Gastroesophageal sphincter (tissue), 4 donors: ENCODE measurements around the gene RXRA. TPM values are rescaled to one million over a fixed set of nuclear protein-coding genes. Genes with fewer than 3 reads are reported as not detected.

Experiments used
- ATAC-seq: fragments of 150-250 bp; one replicate; pipeline ENCODE4 v1.9.1; 2016; ENCODE audit warnings: mild to moderate bottlenecking, moderate library complexity
- H3K27ac ChIP-seq, 4 donors: fragments of 200-600 bp; sonication (generic) in 3 of 4; 1 replicate in 3 of 4; 2 replicates in 1 of 4; pipeline ENCODE4 v1.5.1; 2016 to 2019
- H3K27me3 ChIP-seq: fragments of 200-600 bp; sonication (generic); one replicate; pipeline ENCODE4 v1.5.1; 2019
- H3K36me3 ChIP-seq, 2 donors: fragments of 200-600 bp; sonication (generic); one replicate each; pipeline ENCODE4 v1.5.1; 2019; ENCODE audit warnings: control low read depth in 1 of 2
- H3K4me1 ChIP-seq, 3 donors: fragments of 200-600 bp; sonication (generic); 1 replicate in 2 of 3; 2 replicates in 1 of 3; pipeline ENCODE4 v1.5.1; 2016 to 2019; ENCODE audit warnings: control low read depth in 2 of 3
- H3K4me3 ChIP-seq, 2 donors: fragments of 200-600 bp; sonication (generic); one replicate each; pipeline ENCODE4 v1.5.1; 2019; ENCODE audit warnings: mild to moderate bottlenecking in 1 of 2, moderate library complexity in 1 of 2
- H3K9me3 ChIP-seq, 3 donors: fragments of 200-600 bp; sonication (generic); one replicate each; pipeline ENCODE4 v1.5.1; 2017 to 2019; ENCODE audit warnings: control low read depth in 2 of 3
- EP300 ChIP-seq: sonication (generic); formaldehyde crosslinking; IDR thresholded peaks from one replicate; pipeline ENCODE4 v1.6.1; 2017; ENCODE audit warnings: antibody characterized with exemption, mild to moderate bottlenecking
- POLR2A ChIP-seq, 2 donors: fragments of 450-650 bp; IDR thresholded peaks; one replicate each; pipeline ENCODE4 v1.6.1; 2017; ENCODE audit warnings: antibody characterized with exemption in 2 of 2, mild to moderate bottlenecking in 2 of 2, moderate library complexity in 1 of 2
- POLR2AphosphoS5 ChIP-seq: sonication (generic); formaldehyde crosslinking; IDR thresholded peaks from one replicate; pipeline ENCODE4 v1.6.1; 2017; ENCODE audit warnings: antibody characterized with exemption
- WGBS, 2 donors: methylation state at CpG; one replicate each; pipeline ENCODE4 v1.1.5; 2018; ENCODE audit warnings: low coverage in 1 of 2; 5-methylcytosine and 5-hydroxymethylcytosine counted together
- total RNA-seq, 4 donors: library from RNA; depleted of rRNA; stranded (reverse); fragments of >200 nt; gene quantifications; one replicate each; pipeline ENCODE4 v1.1.0, GENCODE V29; 2016
- TF ChIP-seq, protein P1 (sequence below), 4 experiments: fragments of 200-600 bp in 2 of 4; fragments of 450-650 bp in 2 of 4; sonication (generic) in 1 of 4; IDR thresholded peaks; one replicate each; pipeline ENCODE4 v1.5.1; 2017 to 2019; ENCODE audit warnings: antibody characterized with exemption in 4 of 4, mild to moderate bottlenecking in 2 of 4, moderate library complexity in 2 of 4

RXRA gene
- total RNA-seq, 4 donors from 2014 or later, result 45.1 to 78.9 (median 55.3) TPM

DNA sequence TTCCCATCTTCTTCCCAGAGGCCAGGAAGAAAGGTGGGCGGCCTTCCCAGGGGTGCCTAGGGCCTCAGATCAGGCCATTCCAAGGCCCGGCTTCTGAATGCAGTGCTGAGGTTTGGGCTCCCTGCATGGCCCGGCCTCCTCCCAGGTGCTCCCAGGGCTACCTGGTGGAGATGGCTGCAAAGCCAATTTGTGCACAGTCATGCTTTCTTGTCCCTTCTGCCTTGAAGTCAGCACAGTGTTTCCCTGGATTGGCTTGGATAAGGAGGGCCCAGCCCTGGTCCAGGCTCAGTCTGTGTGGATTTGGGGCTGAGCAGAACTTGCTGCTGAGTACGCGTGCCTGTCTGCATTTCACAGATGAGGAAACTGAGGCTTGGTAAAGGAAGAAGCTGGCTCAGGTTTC lies 72.5 kb downstream of the RXRA start:
- no peak for ATAC-seq
- WGBS, 2 donors, result no CpG with 5 or more reads among the region's 5 CpGs

DNA sequence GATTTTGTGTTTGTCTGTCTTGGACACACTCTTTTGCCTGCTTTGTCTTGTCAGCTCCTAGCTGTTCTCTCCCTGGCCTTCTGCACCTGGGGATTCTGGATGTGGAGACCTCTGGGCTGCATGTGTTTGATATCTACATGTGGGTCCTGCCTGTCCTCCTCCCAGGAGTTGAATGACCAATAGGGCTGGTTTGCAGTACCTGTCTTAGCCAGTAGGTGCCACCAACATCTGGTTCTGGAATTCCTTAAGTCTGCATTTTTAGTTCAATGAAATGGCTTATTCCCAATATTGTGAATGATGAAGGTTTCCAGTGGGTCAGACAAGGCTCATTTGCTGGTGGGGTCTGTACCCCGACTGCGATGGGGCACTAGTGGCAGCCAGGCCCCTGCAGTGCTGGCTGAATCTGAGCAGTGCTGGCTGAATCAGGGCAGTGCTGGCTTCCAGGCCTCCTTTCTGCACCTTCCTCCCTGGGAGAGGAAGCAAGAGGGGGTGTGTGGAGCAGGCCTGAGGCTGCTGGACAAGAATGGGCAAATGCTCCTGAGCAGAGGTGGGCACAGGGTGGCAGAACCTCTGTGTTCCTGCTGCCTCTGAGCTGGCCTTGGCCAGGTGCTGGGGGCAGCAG lies 73.3 kb downstream of the RXRA start:
- H3K27ac ChIP-seq, result no peak overlapping the region
- TF ChIP-seq, protein P1, sequence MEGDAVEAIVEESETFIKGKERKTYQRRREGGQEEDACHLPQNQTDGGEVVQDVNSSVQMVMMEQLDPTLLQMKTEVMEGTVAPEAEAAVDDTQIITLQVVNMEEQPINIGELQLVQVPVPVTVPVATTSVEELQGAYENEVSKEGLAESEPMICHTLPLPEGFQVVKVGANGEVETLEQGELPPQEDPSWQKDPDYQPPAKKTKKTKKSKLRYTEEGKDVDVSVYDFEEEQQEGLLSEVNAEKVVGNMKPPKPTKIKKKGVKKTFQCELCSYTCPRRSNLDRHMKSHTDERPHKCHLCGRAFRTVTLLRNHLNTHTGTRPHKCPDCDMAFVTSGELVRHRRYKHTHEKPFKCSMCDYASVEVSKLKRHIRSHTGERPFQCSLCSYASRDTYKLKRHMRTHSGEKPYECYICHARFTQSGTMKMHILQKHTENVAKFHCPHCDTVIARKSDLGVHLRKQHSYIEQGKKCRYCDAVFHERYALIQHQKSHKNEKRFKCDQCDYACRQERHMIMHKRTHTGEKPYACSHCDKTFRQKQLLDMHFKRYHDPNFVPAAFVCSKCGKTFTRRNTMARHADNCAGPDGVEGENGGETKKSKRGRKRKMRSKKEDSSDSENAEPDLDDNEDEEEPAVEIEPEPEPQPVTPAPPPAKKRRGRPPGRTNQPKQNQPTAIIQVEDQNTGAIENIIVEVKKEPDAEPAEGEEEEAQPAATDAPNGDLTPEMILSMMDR (IDR thresholded peaks at IDR 0.05), result peak in 3 of 4 experiments; percentile 30 to 44 (median 42)
- no peak for TF ChIP-seq POLR2A (IDR thresholded peaks at IDR 0.05)
- peaks cover 2 to 98% (median 50%) of the 10 kb centered on the region in 3 donors for H3K4me1 ChIP-seq
- peaks cover 0 to 6% (median 0%) of the 10 kb centered on the region in 3 donors for H3K9me3 ChIP-seq
- peaks cover 0 to 11% of the 10 kb centered on the region in 2 donors for H3K36me3 ChIP-seq
- H3K27me3 ChIP-seq, result no peaks in the 10 kb centered on the region
- ATAC-seq, result no peak
- H3K4me3 ChIP-seq, result no peak overlapping the region
- no CpG with 5 or more reads among the region's 2 CpGs for WGBS, 2 donors

More for the DNA sequence above, 72.5 kb downstream of the RXRA start:
- peaks cover 0 to 6% (median 0%) of the 10 kb centered on the region in 3 donors for H3K9me3 ChIP-seq
- no peaks in the 10 kb centered on the region for H3K27me3 ChIP-seq
- H3K27ac ChIP-seq, result no peak overlapping the region
- H3K36me3 ChIP-seq, result peaks cover 0 to 11% of the 10 kb centered on the region in 2 donors
- peaks cover 2 to 96% (median 46%) of the 10 kb centered on the region in 3 donors for H3K4me1 ChIP-seq
- H3K4me3 ChIP-seq, result no peak overlapping the region
- TF ChIP-seq POLR2A (IDR thresholded peaks at IDR 0.05) (no peak), EP300 (no peak), POLR2AphosphoS5 (no peak)
- TF ChIP-seq, protein P1 (IDR thresholded peaks at IDR 0.05), result no peak

DNA sequence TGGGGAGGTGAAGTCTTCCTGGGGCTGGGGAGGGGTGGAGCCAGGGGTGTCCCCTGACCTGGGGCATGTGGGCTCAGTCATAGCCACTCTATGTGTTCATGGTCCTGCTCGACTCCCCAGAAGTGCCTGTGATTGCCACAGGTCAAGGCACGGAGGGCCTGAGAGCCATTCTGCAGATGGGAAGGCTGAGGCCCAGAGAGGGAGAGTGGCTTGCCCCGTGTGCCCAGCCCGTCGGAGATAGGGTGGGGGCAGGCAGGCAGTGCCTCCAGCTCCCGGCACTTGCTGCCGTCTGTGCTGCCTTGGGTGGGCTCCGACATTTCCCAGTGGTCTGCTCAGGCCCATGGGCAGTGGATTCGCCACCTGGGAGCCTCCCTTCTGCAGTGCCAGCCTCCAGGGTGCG lies 74.0 kb downstream of the RXRA start:
- Histone ChIP-seq H3K4me1 (peaks cover 2 to 98% (median 50%) of the 10 kb centered on the region in 3 donors), H3K4me3 (no peak overlapping the region), H3K36me3 (peaks cover 0 to 11% of the 10 kb centered on the region in 2 donors), H3K27ac (no peak overlapping the region), H3K9me3 (peaks cover 0 to 6% (median 0%) of the 10 kb centered on the region in 3 donors), H3K27me3 (no peaks in the 10 kb centered on the region)
- WGBS, 2 donors, result no CpG with 5 or more reads among the region's 10 CpGs
- no peak for ATAC-seq
- TF ChIP-seq, protein P1 (IDR thresholded peaks at IDR 0.05), result no peak
- TF ChIP-seq POLR2A (IDR thresholded peaks at IDR 0.05), result no peak
- no peak for TF ChIP-seq POLR2AphosphoS5
- no peak for TF ChIP-seq EP300

DNA sequence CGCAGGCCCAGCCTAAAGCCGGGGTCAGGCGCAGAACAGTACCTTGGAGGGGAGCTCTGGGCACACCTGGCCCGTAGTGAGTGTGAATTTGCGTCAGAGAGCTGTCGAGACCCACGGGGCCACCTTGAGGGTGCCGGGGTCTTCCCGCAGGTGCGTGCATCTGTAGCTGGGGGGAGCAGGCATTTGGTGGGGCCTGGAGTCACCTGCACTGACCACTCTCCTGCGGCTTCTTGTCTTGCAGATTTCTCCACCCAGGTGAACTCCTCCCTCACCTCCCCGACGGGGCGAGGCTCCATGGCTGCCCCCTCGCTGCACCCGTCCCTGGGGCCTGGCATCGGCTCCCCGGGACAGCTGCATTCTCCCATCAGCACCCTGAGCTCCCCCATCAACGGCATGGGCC lies 75.1 kb downstream of the RXRA start:
- TF ChIP-seq EP300, result no peak
- TF ChIP-seq POLR2AphosphoS5, result no peak
- TF ChIP-seq, protein P1 (IDR thresholded peaks at IDR 0.05), result no peak
- TF ChIP-seq POLR2A (IDR thresholded peaks at IDR 0.05), result no peak
- Histone ChIP-seq H3K27ac (no peak overlapping the region), H3K4me1 (peaks cover 3 to 98% (median 50%) of the 10 kb centered on the region in 3 donors), H3K9me3 (peaks cover 0 to 6% (median 0%) of the 10 kb centered on the region in 3 donors), H3K36me3 (peaks cover 0 to 11% of the 10 kb centered on the region in 2 donors), H3K27me3 (no peaks in the 10 kb centered on the region), H3K4me3 (no peak overlapping the region)
- 100% methylated on average over 1 of the region's 19 CpGs; no CpG with 5 or more reads in 1 of the 2 donors for WGBS, 2 donors
- no peak for ATAC-seq

DNA sequence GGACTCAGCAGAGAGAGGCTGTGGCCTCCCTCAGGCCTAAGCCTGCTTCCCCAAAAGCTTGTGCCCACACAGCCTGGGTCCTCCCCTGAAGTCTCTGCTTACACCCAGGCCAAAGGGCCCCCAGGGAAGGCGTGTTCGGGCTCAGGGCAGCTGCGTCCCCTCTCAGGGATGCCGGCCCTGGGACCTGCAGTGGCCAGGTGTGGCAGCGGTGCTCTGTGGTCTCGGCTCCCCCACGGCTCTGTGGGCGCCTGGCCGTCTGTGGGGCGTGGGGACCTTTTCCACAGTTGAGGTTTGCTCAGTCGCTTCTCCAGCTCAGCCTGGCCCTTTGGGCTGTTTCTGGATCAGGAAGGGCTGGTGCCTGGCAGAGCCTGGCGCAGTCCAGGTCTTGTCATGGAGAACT lies 75.9 kb downstream of the RXRA start:
- no peak for ATAC-seq
- peaks cover 0 to 6% (median 0%) of the 10 kb centered on the region in 3 donors for H3K9me3 ChIP-seq
- no CpG with 5 or more reads among the region's 12 CpGs for WGBS, 2 donors
- H3K4me3 ChIP-seq, result no peak overlapping the region
- TF ChIP-seq POLR2A (IDR thresholded peaks at IDR 0.05), result no peak
- no peak for TF ChIP-seq EP300
- H3K4me1 ChIP-seq, result peaks cover 6 to 98% (median 50%) of the 10 kb centered on the region in 3 donors
- no peaks in the 10 kb centered on the region for H3K27me3 ChIP-seq
- peaks cover 0 to 11% of the 10 kb centered on the region in 2 donors for H3K36me3 ChIP-seq
- peak overlapping the region in 2 of 4 donors; percentile 75 to 80 for H3K27ac ChIP-seq
